ENCODE data around the gene TSPAN15. TPM values are rescaled to one million over a fixed set of nuclear protein-coding genes. Genes with fewer than 3 reads are reported as not detected.

Gene TSPAN15
- total and polyA plus RNA-seq, 2 of the 4 experiments (the other 2 are of a cell fraction), result 0.48 TPM; not detected in 1

DNA sequence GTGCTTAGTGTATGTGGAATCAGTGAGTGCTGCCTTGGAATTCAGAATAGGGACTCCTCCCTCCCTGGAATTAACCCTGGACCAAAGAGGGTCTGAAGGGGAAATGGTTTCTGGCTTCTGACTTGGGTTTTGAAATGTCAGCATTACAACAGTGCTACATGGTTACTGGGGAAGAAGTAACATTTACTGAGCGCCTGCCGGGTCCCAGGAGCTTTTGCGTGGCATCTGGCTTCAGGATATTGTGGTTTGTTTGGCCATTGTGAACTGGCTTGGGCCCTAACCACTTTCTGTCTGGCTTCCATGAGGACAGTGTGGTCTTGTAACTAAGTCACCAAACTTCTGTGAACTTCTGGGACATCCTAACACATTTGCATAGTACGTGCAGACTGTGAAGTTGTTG lies 21.3 kb downstream of the TSPAN15 start:
- Histone ChIP-seq H4K8ac (ENCODE audit: low read depth in 2 of 2, low read length in 2 of 2) (no peak overlapping the region), H3K27ac (ENCODE audit: insufficient read depth, low read length) (no peak overlapping the region), H2BK20ac (ENCODE audit: low read depth, low read length) (no peak overlapping the region), H4K5ac (ENCODE audit: low read depth, low read length) (no peak overlapping the region), H3K4me2 (ENCODE audit: low read depth, low read length) (no peak overlapping the region), H2BK120ac (ENCODE audit: low read depth, low read length) (no peak overlapping the region), H4K91ac (ENCODE audit: insufficient read depth, low read depth, low read length) (no peak overlapping the region), H3K9me1 (ENCODE audit: insufficient read depth, low read length) (peaks cover 9% of the 10 kb centered on the region), H3K9ac (ENCODE audit: low read depth, low read length) (no peak overlapping the region), H3K4me3 (ENCODE audit: insufficient read depth, low read depth, low read length) (no peak overlapping the region), H3K18ac (ENCODE audit: low read depth, low read length) (no peak overlapping the region), H2BK5ac (ENCODE audit: low read depth, low read length, poor library complexity, severe bottlenecking) (no peak overlapping the region), H3K56ac (ENCODE audit: extremely low read depth, insufficient read depth, low read length) (no peak overlapping the region), H4K20me1 (ENCODE audit: insufficient read depth, low read length) (no peaks in the 10 kb centered on the region), H3K36me3 (ENCODE audit: control insufficient read depth, insufficient read depth, low read length) (no peaks in the 10 kb centered on the region), H2AK5ac (ENCODE audit: low read depth, low read length) (no peak overlapping the region), H3K14ac (replicated peaks; ENCODE audit: low read depth, low read length) (no peak overlapping the region), H2AK9ac (replicated peaks; ENCODE audit: low read depth, low read length, poor library complexity) (no peak overlapping the region), H3K9me3 (ENCODE audit: control insufficient read depth, insufficient read depth, low read length) (no peaks in the 10 kb centered on the region), H3K79me1 (ENCODE audit: low read depth in 1 of 2, low read length in 2 of 2) (no peaks in the 10 kb centered on the region), H2BK15ac (ENCODE audit: low read depth, low read length) (no peak overlapping the region), H3K4me1 (ENCODE audit: control insufficient read depth, insufficient read depth, low read length) (peaks cover 8% of the 10 kb centered on the region), H3K23ac (ENCODE audit: low read depth, low read length) (no peak overlapping the region), H2AFZ (replicated peaks; ENCODE audit: low read length, poor library complexity) (no peak overlapping the region), H3K4ac (ENCODE audit: low read depth, low read length) (no peak overlapping the region), H3K27me3 (ENCODE audit: control insufficient read depth, insufficient read depth, low read length) (peaks cover 47% of the 10 kb centered on the region)
- in situ Hi-C loops (cut with MboI; ENCODE audit: low sequenced_read_pairs), result no loop called here
- dilution Hi-C loops (cut with HindIII; ENCODE audit: low sequenced_read_pairs, unreplicated experiment), result no loop called here
- ChIA-PET POLR2A (ENCODE audit: unreplicated experiment) (interaction anchor here (0.6 kb wide), 1 partner anchor 42 kb away, joined by 6 read pairs; no protein-coding TSS in a partner anchor), CTCF (interaction anchor here (0.6 kb wide), 1 partner anchor 24 kb away, joined by 3 read pairs; no protein-coding TSS in a partner anchor)
- no peak for TF ChIP-seq CHD1 (IDR thresholded peaks at IDR 0.05; ENCODE audit: low read depth, low read length)
- no peak for TF ChIP-seq SMC3 (IDR thresholded peaks at IDR 0.05; ENCODE audit: low read depth, low read length)
- no peak for TF ChIP-seq BHLHE40 (IDR thresholded peaks at IDR 0.05; ENCODE audit: low read depth, low read length)
- TF ChIP-seq FOS (IDR thresholded peaks at IDR 0.05; ENCODE audit: low read depth, low read length), result no peak
- TF ChIP-seq, protein P1, sequence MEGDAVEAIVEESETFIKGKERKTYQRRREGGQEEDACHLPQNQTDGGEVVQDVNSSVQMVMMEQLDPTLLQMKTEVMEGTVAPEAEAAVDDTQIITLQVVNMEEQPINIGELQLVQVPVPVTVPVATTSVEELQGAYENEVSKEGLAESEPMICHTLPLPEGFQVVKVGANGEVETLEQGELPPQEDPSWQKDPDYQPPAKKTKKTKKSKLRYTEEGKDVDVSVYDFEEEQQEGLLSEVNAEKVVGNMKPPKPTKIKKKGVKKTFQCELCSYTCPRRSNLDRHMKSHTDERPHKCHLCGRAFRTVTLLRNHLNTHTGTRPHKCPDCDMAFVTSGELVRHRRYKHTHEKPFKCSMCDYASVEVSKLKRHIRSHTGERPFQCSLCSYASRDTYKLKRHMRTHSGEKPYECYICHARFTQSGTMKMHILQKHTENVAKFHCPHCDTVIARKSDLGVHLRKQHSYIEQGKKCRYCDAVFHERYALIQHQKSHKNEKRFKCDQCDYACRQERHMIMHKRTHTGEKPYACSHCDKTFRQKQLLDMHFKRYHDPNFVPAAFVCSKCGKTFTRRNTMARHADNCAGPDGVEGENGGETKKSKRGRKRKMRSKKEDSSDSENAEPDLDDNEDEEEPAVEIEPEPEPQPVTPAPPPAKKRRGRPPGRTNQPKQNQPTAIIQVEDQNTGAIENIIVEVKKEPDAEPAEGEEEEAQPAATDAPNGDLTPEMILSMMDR (conservative IDR thresholded peaks at IDR 0.05; ENCODE audit: low read depth, low read length), result no peak
- TF ChIP-seq RAD21 (IDR thresholded peaks at IDR 0.05; ENCODE audit: low read length), result no peak
- TF ChIP-seq, protein P2, sequence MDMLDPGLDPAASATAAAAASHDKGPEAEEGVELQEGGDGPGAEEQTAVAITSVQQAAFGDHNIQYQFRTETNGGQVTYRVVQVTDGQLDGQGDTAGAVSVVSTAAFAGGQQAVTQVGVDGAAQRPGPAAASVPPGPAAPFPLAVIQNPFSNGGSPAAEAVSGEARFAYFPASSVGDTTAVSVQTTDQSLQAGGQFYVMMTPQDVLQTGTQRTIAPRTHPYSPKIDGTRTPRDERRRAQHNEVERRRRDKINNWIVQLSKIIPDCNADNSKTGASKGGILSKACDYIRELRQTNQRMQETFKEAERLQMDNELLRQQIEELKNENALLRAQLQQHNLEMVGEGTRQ (IDR thresholded peaks at IDR 0.05; ENCODE audit: low read depth, low read length), result no peak
- no peak for TF ChIP-seq POLR2A (IDR thresholded peaks at IDR 0.05; ENCODE audit: low read depth, low read length)
- no peak for TF ChIP-seq MAFK (IDR thresholded peaks at IDR 0.05; ENCODE audit: low read depth, low read length)
- TF ChIP-seq CEBPB (IDR thresholded peaks at IDR 0.05; ENCODE audit: low read depth, low read length), result no peak
- TF ChIP-seq MAZ (IDR thresholded peaks at IDR 0.05; ENCODE audit: borderline replicate concordance, low read depth, low read length), result no peak
- TF ChIP-seq NFE2L2 (IDR thresholded peaks at IDR 0.05; ENCODE audit: low read depth, low read length), result no peak
- TF ChIP-seq MXI1 (IDR thresholded peaks at IDR 0.05; ENCODE audit: borderline replicate concordance, low read depth, low read length), result no peak
- no peak for ATAC-seq (ENCODE audit: low read depth)
- intact Hi-C loops (cut with micrococcal nuclease), result no loop called here
- no TSS peak for BruUV-seq (replicated peaks)
- WGBS, 2 experiments (ENCODE audit: extremely low coverage in 2 of 2, insufficient read length in 1 of 2), result 60% methylated on average over 1 of the region's 4 CpGs; no CpG with 5 or more reads in 1 of the 2 experiments
- DNase-seq, result no peak
